Activated naive CD4-positive, alpha-beta T cell treated with Interleukin-2 at 50 U/mL for 16 hours (primary cell): ENCODE measurements around the gene PXYLP1.

Experiments
- DNase-seq: peaks from one replicate; pipeline ENCODE4 v3.0.0-alpha.2; 2020

The PXYLP1 gene

GRCh38 chr3:141330235-141330634, 98.6 kb downstream of the PXYLP1 start:
- DNase-seq = no peak

DNA sequence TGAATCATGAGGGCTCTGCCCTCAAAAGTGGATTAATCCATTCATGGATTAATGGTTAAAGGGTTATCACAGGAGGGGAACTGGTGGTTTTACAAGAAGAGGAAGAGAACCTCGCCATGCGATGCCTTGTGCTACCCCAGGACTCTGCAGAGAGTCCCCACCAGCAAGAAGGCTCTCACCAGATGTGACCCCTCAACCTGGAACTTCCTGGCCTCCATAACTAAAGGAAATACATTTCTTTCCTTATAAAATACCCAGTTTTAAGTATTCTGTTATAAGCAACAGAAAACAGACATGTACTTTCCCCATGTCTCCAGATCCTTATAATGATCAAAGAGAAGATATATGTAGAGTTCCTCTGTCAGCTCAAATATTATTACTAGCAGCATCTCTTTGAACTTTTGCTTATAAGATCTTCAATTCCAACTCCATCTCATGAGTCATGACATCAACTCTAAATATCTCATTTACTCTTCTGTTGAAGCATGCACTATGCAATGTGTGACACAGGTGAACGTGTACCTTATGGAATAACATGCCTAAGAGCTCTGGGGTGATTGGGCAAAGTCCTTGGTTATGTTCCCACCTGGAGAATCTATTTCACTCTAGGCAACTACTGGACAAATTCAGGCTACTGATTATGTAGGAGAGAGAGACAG, 99.2 kb downstream of the PXYLP1 start:
- DNase-seq = no peak

- no peak for DNase-seq
Observed at GRCh38 chr3:141331377-141332318, 100.0 kb downstream of the PXYLP1 start.

- no peak for DNase-seq
Observed at GRCh38 chr3:141332416-141332815, 100.8 kb downstream of the PXYLP1 start.

DNA sequence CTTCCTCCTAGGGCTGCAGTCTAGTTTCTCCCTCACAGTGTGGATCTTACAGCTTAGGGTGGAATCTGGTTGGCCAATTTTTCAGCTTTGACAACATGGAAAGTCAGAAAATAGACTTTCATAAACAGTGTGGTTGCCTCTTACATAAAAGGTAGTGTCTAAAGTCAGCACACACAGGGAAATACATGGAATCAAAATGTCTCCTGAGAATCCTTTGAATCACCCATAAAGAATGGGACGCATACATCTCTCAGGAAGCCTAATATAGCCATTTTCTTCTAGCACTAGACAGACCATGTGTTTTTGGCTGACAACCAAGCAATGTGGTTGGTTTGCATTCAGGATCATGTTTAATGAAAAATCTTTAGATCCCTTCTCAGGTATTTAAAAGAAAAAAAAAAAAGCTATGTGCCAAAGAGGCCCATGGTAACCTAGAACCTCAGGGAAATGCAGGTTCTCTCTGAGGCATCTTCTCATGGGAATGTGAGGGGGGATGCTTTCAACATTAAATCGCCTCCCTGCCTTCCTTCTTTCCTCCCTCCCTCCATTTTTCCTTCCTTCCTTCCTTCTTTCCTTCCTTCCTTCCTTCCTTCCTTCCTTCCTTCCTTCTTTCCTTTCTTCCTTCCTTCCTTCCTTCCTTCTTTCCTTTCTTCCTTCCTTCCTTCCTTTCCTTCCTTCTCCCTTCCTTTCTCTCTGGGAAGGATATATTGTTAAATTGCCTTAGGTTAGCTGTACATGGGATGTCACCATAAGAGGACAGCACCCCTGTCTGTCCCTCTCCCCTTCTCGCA, 102.4 kb downstream of the PXYLP1 start:
- DNase-seq = no peak

GRCh38 chr3:141334627-141335250, 103.1 kb downstream of the PXYLP1 start:
- no peak for DNase-seq

DNA sequence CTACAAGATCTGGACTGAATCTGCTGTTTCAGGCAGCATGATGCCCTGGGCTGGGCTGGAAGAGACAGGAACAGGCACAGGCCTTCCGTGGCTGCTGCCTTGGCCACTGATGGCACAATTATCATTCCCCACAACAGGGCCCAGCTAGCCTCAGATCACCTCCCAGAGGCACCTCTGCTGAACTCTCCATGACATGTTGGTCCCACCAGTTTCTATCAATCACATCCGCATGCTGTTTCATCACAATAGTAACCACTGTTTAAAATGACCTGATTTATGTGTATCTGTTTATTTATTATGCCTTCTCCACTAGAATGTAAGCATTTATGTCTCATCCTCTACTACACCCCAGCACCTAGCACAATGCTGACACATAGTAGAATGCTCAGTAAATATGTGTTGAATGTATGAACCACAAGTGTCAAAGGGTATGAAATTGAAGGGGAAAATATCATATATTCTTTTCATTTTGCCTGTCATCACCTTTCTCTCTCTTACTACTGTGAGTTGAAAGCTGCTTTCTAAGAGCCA, 104.0 kb downstream of the PXYLP1 start:
- no peak for DNase-seq

GRCh38 chr3:141336672-141337522, 105.3 kb downstream of the PXYLP1 start:
- no peak for DNase-seq

DNA sequence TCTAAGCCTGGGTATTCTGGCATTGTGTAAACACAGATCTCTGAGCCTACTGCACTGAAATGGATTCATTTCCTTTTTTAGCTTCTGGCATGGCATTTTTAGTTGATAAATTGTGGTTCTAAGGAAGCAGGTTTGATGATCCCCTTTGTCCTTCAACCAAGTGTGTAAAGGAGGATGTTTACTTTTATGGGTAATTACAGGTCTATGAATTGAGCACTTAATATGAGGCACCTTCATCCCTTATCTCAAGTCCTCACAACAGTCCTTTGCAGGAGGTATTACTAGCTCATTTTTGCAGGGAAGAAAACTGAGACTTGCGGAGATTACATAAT, 105.9 kb downstream of the PXYLP1 start:
- no peak for DNase-seq

DNA sequence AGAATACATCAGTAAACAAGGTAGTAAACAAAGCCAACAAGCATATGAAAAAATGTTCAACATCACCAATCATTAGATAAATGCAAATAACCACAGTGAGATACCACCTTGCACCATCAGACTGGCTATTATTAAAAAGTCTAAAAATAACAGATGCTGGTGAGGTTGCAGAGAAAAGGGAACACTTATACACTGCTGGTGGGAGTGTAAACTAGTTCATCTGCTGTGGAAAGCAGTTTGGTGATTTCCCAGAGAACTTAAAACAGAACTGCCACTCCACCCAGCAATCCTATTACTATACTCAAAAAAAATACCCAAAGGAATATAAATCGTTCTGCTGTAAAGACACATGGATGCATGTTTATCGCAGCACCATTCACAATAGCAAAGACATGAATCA, 106.4 kb downstream of the PXYLP1 start:
- no peak for DNase-seq

DNA sequence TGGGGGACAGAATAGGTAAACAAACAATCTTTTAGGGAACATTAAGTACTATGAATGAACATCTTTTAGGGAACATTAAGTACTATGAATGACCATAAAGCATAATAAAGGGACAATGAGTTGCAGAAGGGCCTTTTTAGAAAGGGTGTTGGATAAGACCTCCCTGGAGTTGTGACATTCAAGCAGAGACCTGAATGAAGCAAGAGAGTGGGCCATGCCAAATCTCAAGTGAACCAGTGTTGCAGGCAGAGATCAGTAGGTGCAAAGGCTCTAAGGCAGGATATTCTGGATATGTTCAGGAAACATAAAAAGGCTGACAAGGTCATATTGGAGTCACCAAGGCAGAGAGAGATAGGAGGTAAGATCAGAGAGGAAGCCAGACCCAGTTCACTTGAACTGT, 107.3 kb downstream of the PXYLP1 start:
- no peak for DNase-seq

- DNase-seq = no peak
Observed at GRCh38 chr3:141341536-141341935, 109.9 kb downstream of the PXYLP1 start.

GRCh38 chr3:141342386-141342785, 110.8 kb downstream of the PXYLP1 start:
- DNase-seq = no peak

DNA sequence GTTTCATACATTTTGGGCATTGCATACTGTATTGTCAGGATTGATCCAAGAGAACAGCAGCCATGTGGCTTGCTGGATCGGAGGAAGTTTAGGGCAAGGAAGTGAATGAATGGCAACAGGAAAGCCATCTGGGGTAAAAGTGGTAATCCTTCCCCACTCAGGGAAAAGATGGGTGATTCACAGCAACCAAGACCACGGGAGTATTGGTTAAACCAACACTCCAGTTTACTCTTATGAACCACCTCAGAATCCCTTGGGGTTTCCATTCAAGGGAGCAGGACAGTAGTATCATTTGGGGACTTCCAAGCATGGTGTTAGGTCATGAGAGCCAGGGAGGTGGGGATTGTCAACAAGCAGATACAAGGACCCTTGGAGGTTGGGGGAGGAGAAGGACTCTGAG, 111.5 kb downstream of the PXYLP1 start:
- no peak for DNase-seq

- no peak for DNase-seq
Observed at GRCh38 chr3:141343865-141344271, 112.2 kb downstream of the PXYLP1 start.
